Chondrocyte (in vitro differentiated cells): Measurements from ENCODE around the gene PSMB1. TPM values are rescaled to one million over a fixed set of nuclear protein-coding genes. Genes with fewer than 3 reads are reported as not detected.

Experiments
- DNase-seq: peaks from one replicate; pipeline ENCODE4 v3.0.0; 2021; ENCODE audit warnings: mixed read lengths, low spot score
- H3K27ac Mint-ChIP-seq: one replicate; pipeline ENCODE4 v1.8.0; 2021; ENCODE audit warnings: mild to moderate bottlenecking, moderate library complexity, mixed read lengths; ENCODE audit not compliant: unreplicated experiment
- H3K27me3 Mint-ChIP-seq: 2 replicates; pipeline ENCODE4 v1.8.0; 2021; ENCODE audit warnings: low read depth, mixed read lengths
- H3K36me3 Mint-ChIP-seq: 2 replicates; pipeline ENCODE4 v1.8.0; 2021; ENCODE audit warnings: low read depth, mixed read lengths
- H3K4me1 Mint-ChIP-seq: 2 replicates; pipeline ENCODE4 v1.8.0; 2021; ENCODE audit warnings: low read depth, mild to moderate bottlenecking, mixed read lengths
- H3K4me3 Mint-ChIP-seq: one replicate; pipeline ENCODE4 v1.8.0; 2021; ENCODE audit warnings: mild to moderate bottlenecking, moderate library complexity, mixed read lengths; ENCODE audit not compliant: unreplicated experiment
- H3K9me3 Mint-ChIP-seq: 2 replicates; pipeline ENCODE4 v1.8.0; 2021; ENCODE audit warnings: low read depth, mixed read lengths
- long read RNA-seq: library from polyadenylated mRNA; stranded (forward); transcript quantifications from one replicate; pipeline ENCODE4 v2.0.0, GENCODE V29; 2021
- total RNA-seq: library from RNA; stranded (reverse); gene quantifications from 3 replicates; pipeline ENCODE4 v1.2.1, GENCODE V29; 2021
- TF ChIP-seq, protein P1 (sequence below): fragments of 200-600 bp; sonication (generic); IDR thresholded peaks from 2 replicates; pipeline ENCODE4 v1.5.0; 2021; ENCODE audit warnings: antibody characterized with exemption, mild to moderate bottlenecking, moderate library complexity

The PSMB1 gene
- total RNA-seq = 129 to 173 TPM (median 137 TPM) in 3 replicates
- long read RNA-seq, transcript PSMB1-201 (6 exons, 928 nt) = major isoform, 194 of 208 reads
- long read RNA-seq, partial matches to known transcripts = 2 of 208 reads
- long read RNA-seq, other reads (novel, unspliced or antisense) = 11 of 208 reads

DNA sequence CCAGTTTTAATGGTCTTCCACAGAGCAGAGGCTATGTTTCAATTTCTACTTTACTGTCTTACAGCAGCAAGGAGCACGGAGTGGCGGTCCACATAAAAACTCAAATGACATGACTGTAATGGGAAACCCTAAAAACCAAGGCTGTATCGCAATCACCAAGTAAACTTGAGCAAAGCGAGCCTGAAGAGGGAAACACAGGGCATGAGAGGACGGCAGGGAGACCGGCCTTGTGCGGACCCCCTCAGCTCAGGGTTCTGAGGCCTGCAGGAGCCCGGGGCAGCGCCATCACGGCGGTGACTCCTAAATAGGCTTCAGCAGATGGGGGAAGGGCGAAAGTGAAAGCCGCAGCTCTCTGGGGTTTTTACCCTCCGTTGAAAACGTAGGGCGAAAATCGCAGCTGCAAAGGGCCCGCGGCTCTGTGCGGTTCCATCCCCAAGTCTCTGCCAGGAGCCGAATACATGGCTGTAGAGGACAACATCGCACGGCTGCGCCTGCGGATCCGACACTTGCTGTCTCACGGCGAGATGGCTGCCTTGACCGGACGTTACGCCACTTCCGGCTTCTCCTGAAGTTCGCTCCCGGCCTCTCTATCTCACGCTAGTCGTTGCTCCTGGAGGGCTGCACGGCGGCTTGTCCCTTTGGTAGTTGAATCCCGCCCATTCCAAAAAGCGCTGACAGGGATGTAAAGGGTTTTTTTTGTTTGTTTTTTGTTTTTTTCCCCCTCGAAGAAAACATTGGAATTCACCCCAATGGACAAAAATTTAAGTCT is at the start of gene PSMB1:
Gene PSMB1 (minus strand): TSS at position 543 of the 769 bp plus-strand sequence. CDS start 65 bp downstream, at position 478.
- Mint-ChIP-seq H3K9me3 (no peaks in the 10 kb centered on the region), H3K27me3 (no peaks in the 10 kb centered on the region), H3K36me3 (peaks cover 4% of the 10 kb centered on the region), H3K4me3 (no peak within 1 kb of the TSS), H3K27ac (no peak within 1 kb of the TSS), H3K4me1 (peaks cover 4% of the 10 kb centered on the region)
- peak; percentile 98 for DNase-seq
- TF ChIP-seq, protein P1, sequence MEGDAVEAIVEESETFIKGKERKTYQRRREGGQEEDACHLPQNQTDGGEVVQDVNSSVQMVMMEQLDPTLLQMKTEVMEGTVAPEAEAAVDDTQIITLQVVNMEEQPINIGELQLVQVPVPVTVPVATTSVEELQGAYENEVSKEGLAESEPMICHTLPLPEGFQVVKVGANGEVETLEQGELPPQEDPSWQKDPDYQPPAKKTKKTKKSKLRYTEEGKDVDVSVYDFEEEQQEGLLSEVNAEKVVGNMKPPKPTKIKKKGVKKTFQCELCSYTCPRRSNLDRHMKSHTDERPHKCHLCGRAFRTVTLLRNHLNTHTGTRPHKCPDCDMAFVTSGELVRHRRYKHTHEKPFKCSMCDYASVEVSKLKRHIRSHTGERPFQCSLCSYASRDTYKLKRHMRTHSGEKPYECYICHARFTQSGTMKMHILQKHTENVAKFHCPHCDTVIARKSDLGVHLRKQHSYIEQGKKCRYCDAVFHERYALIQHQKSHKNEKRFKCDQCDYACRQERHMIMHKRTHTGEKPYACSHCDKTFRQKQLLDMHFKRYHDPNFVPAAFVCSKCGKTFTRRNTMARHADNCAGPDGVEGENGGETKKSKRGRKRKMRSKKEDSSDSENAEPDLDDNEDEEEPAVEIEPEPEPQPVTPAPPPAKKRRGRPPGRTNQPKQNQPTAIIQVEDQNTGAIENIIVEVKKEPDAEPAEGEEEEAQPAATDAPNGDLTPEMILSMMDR = peak; percentile 14

DNA sequence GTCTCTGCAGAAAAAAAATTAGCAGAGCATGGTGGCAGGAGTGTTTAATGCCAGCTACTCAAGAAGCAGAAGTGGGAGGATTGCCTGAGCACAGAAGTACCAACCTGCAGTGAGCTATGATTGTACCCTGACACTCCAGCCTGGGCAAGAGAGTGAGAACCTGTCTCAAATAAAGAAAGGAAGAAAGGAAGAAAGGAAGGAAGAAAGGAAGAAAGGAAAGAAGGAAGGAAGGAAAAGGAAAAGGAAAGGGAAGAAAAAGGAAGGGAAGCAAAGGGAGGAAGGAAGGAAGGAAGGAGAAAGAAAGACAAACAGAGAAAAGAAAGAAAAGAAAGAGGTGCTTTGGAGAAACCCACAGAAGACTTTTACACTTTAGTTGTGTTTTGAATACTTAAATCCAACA is 44.2 kb upstream of the PSMB1 start:
- Mint-ChIP-seq H3K27me3 (peaks cover 59% of the 10 kb centered on the region), H3K36me3 (peaks cover 4% of the 10 kb centered on the region), H3K4me1 (no peaks in the 10 kb centered on the region), H3K4me3 (no peak overlapping the region), H3K9me3 (peaks cover 14% of the 10 kb centered on the region), H3K27ac (no peak overlapping the region)
- no peak for DNase-seq
- TF ChIP-seq, protein P1 = no peak

DNA sequence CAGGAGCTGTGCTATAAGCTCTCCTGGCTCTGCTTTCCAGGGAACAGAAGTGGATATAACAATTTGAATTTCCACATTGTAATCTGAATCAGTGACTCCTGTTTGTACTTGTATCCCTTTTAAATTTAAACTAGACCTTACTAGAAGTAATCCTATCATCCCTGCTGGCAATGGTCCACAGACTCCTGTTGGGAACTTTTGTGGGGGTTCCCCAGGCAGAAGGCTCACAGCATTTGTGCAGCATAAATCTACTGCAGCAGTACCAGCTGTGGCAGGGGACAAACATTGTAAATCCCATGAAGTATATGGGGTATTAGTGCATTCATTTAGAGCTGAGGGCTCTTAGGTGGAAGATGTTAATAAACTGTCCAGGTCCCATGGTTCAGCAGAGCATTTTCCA is 43.3 kb upstream of the PSMB1 start:
- no peaks in the 10 kb centered on the region for H3K4me1 Mint-ChIP-seq
- TF ChIP-seq, protein P1 = no peak
- no peak for DNase-seq
- peaks cover 59% of the 10 kb centered on the region for H3K27me3 Mint-ChIP-seq
- peaks cover 7% of the 10 kb centered on the region for H3K36me3 Mint-ChIP-seq
- peaks cover 23% of the 10 kb centered on the region for H3K9me3 Mint-ChIP-seq
- H3K4me3 Mint-ChIP-seq = no peak overlapping the region
- H3K27ac Mint-ChIP-seq = no peak overlapping the region

DNA sequence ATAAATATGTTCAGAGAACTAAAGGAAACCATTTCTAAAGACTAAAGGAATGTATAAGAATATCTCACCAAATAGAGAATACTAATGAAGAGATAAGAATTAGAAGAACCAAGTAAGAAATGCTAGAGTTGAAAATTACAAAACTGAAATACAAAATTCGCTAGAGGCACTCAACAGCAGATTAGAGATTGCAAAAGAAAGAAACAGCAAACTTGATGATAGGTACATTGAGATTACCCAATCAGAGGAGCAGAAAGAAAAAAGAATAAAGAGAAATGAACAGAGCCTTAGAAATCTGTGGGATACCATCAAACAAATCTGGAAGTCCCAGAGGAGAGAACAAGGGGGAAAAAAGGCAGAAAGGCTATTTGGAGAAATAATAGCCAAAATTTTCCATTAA is 37.6 kb upstream of the PSMB1 start:
- TF ChIP-seq, protein P1 = no peak
- peaks cover 40% of the 10 kb centered on the region for H3K9me3 Mint-ChIP-seq
- no peak overlapping the region for H3K4me3 Mint-ChIP-seq
- no peaks in the 10 kb centered on the region for H3K4me1 Mint-ChIP-seq
- H3K27ac Mint-ChIP-seq = no peak overlapping the region
- peaks cover 22% of the 10 kb centered on the region for H3K27me3 Mint-ChIP-seq
- peaks cover 10% of the 10 kb centered on the region for H3K36me3 Mint-ChIP-seq
- no peak for DNase-seq

DNA sequence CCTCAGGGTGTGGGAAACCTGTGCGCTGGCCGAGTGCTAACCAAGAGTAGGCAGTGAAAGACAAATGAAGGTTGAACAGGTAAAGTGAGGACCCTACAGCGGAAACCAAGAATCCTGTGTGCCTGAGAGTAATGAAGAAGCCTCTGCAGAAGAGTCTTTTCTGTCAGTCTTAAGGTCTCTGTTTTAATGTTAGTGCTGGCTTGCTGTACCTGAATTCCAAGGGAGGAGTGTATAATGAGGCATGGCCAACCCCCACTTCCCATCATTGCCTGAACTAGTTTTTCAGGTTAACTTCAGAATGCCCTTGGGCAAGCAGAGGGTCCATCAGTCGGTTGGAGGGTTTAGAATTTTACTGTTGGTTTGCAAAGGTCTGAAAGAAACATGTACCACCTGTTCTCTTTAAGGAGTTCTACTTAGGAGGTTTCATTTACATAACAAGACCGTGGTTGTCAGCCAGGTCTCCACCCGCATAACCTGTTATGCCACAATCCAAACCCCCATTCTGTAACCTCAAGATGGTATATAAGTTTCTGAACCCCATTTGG is 31.9 kb upstream of the PSMB1 start:
- Mint-ChIP-seq H3K27me3 (no peaks in the 10 kb centered on the region), H3K9me3 (peaks cover 5% of the 10 kb centered on the region), H3K4me1 (peaks cover 22% of the 10 kb centered on the region), H3K4me3 (peak overlapping the region; percentile 100), H3K27ac (peak overlapping the region; percentile 41), H3K36me3 (peaks cover 11% of the 10 kb centered on the region)
- no peak for DNase-seq
- TF ChIP-seq, protein P1 = no peak
